H9 (cell line): Measurements from ENCODE around the gene MGLL. TPM values are rescaled to one million over a fixed set of nuclear protein-coding genes. Genes with fewer than 3 reads are reported as not detected.

ENCODE experiments used
- DNase-seq: peaks from one replicate; pipeline ENCODE4 v3.0.0-alpha.2; 2017
- H2AFZ ChIP-seq: one replicate; pipeline ENCODE4 v1.6.1; 2013; ENCODE audit warnings: mild to moderate bottlenecking, low read length, control low read depth, moderate library complexity
- H2AK5ac ChIP-seq: 2 replicates; pipeline ENCODE4 v1.6.1; 2013; ENCODE audit warnings: low read length, control low read depth, mixed read lengths; ENCODE audit not compliant: insufficient read length
- H2BK120ac ChIP-seq: one replicate; pipeline ENCODE4 v1.6.1; 2013; ENCODE audit warnings: low read depth, mild to moderate bottlenecking, low read length, control low read depth, inconsistent platforms; ENCODE audit not compliant: poor library complexity, severe bottlenecking
- H2BK12ac ChIP-seq: 2 replicates; pipeline ENCODE4 v1.6.1; 2013; ENCODE audit warnings: low read length, control low read depth, mixed read lengths, low read depth; ENCODE audit not compliant: insufficient read length
- H2BK15ac ChIP-seq: 2 replicates; pipeline ENCODE4 v1.6.1; 2013; ENCODE audit warnings: low read depth, low read length, control low read depth
- H2BK20ac ChIP-seq: one replicate; pipeline ENCODE4 v1.6.1; 2013; ENCODE audit warnings: low read depth, mild to moderate bottlenecking, low read length, control low read depth, inconsistent platforms; ENCODE audit not compliant: poor library complexity, severe bottlenecking
- H2BK5ac ChIP-seq: 2 replicates; pipeline ENCODE4 v1.6.1; 2013; ENCODE audit warnings: low read length, control low read depth, mixed read lengths; ENCODE audit not compliant: insufficient read length
- H3K14ac ChIP-seq: 2 replicates; pipeline ENCODE4 v1.6.1; 2013; ENCODE audit warnings: low read length, control low read depth; ENCODE audit not compliant: insufficient read depth
- H3K18ac ChIP-seq: 2 replicates; pipeline ENCODE4 v1.6.1; 2013; ENCODE audit warnings: low read depth, mild to moderate bottlenecking, mixed read lengths, low read length, control low read depth; ENCODE audit not compliant: insufficient read length
- H3K23ac ChIP-seq: 2 replicates; pipeline ENCODE4 v1.6.1; 2013; ENCODE audit warnings: low read length, control low read depth, mixed read lengths, low read depth; ENCODE audit not compliant: insufficient read length
- H3K23me2 ChIP-seq: 2 replicates; pipeline ENCODE4 v1.6.1; 2013; ENCODE audit warnings: low read depth, mild to moderate bottlenecking, mixed read lengths, low read length, control low read depth; ENCODE audit not compliant: insufficient read length, poor library complexity, severe bottlenecking
- H3K27ac ChIP-seq: 2 replicates; pipeline ENCODE4 v1.5.1; 2013; ENCODE audit warnings: low read length, control low read depth, mixed read lengths, low read depth; ENCODE audit not compliant: insufficient read length
- H3K27me3 ChIP-seq: 2 replicates; pipeline ENCODE4 v1.6.1; 2013; ENCODE audit warnings: low read length, control low read depth, inconsistent platforms; ENCODE audit not compliant: insufficient read depth
- H3K4ac ChIP-seq: 2 replicates; pipeline ENCODE4 v1.6.1; 2013; ENCODE audit warnings: low read depth, mild to moderate bottlenecking, control low read depth, inconsistent platforms, low read length, moderate library complexity
- H3K4me1 ChIP-seq: 2 replicates; pipeline ENCODE4 v1.6.1; 2013; ENCODE audit warnings: low read length, control low read depth, inconsistent platforms; ENCODE audit not compliant: insufficient read depth
- H3K4me2 ChIP-seq: 2 replicates; pipeline ENCODE4 v1.6.1; 2013; ENCODE audit warnings: low read length, control low read depth, mixed read lengths; ENCODE audit not compliant: insufficient read length, insufficient read depth
- H3K56ac ChIP-seq: 2 replicates; pipeline ENCODE4 v1.6.1; 2013; ENCODE audit warnings: low read depth, mild to moderate bottlenecking, mixed read lengths, low read length, control low read depth; ENCODE audit not compliant: insufficient read length
- H3K79me1 ChIP-seq: 2 replicates; pipeline ENCODE4 v1.6.1; 2013; ENCODE audit warnings: low read depth, mild to moderate bottlenecking, moderate library complexity, low read length, control low read depth, inconsistent platforms; ENCODE audit not compliant: insufficient read depth, poor library complexity, severe bottlenecking
- H3K79me2 ChIP-seq: 2 replicates; pipeline ENCODE4 v1.6.1; 2013; ENCODE audit warnings: low read length, control low read depth, inconsistent platforms; ENCODE audit not compliant: insufficient read depth
- H3K9ac ChIP-seq: 2 replicates; pipeline ENCODE4 v1.6.1; 2013; ENCODE audit warnings: low read length, control low read depth, mixed read lengths; ENCODE audit not compliant: insufficient read length; ENCODE audit errors: extremely low read depth
- H3K9me3 ChIP-seq: one replicate; pipeline ENCODE4 v1.6.1; 2013; ENCODE audit warnings: low read depth, low read length, inconsistent platforms; ENCODE audit not compliant: control insufficient read depth
- H3T11ph ChIP-seq: one replicate; pipeline ENCODE4 v1.6.1; 2013; ENCODE audit warnings: mild to moderate bottlenecking, low read length, control low read depth, inconsistent platforms
- H4K20me1 ChIP-seq: one replicate; pipeline ENCODE4 v1.6.1; 2013; ENCODE audit not compliant: control insufficient read depth, insufficient read length, insufficient read depth
- H4K5ac ChIP-seq: 2 replicates; pipeline ENCODE4 v1.6.1; 2013; ENCODE audit warnings: low read depth, mild to moderate bottlenecking, mixed read lengths, low read length, control low read depth; ENCODE audit not compliant: insufficient read length
- H4K8ac ChIP-seq: replicated peaks from 2 replicates; pipeline ENCODE4 v1.6.1; 2013; ENCODE audit warnings: low read length, control low read depth, mixed read lengths, low read depth; ENCODE audit not compliant: insufficient read length
- H4K91ac ChIP-seq: 2 replicates; pipeline ENCODE4 v1.6.1; 2013; ENCODE audit warnings: low read depth, mild to moderate bottlenecking, moderate library complexity, mixed read lengths, low read length, control low read depth; ENCODE audit not compliant: insufficient read length
- H3K27ac Mint-ChIP-seq, 3 experiments: 2 replicates in 2 of 3; 3 replicates in 1 of 3; pipeline ENCODE4 v1.8.0; 2020 to 2021; ENCODE audit warnings: mixed read lengths in 3 of 3, mild to moderate bottlenecking in 1 of 3, moderate library complexity in 1 of 3
- H3K27me3 Mint-ChIP-seq: 2 replicates; pipeline ENCODE4 v1.8.0; 2021; ENCODE audit warnings: low read depth, mild to moderate bottlenecking, moderate library complexity, mixed read lengths
- H3K36me3 Mint-ChIP-seq, 3 experiments: 2 replicates in 2 of 3; 3 replicates in 1 of 3; pipeline ENCODE4 v1.8.0; 2020 to 2021; ENCODE audit warnings: low read depth in 3 of 3, mixed read lengths in 3 of 3; ENCODE audit not compliant: insufficient read depth in 1 of 3
- H3K4me1 Mint-ChIP-seq, 2 experiments: 2 replicates each; pipeline ENCODE4 v1.8.0; 2020; ENCODE audit warnings: mixed read lengths in 2 of 2
- H3K4me3 Mint-ChIP-seq, 2 experiments: 2 replicates in 1 of 2; 3 replicates in 1 of 2; pipeline ENCODE4 v1.8.0; 2020 to 2021; ENCODE audit warnings: mild to moderate bottlenecking in 2 of 2, mixed read lengths in 2 of 2, moderate library complexity in 1 of 2
- H3K9me3 Mint-ChIP-seq, 2 experiments: 2 replicates in 1 of 2; 3 replicates in 1 of 2; pipeline ENCODE4 v1.8.0; 2020; ENCODE audit warnings: mild to moderate bottlenecking in 2 of 2, mixed read lengths in 2 of 2, moderate library complexity in 1 of 2
- CTCF ChIP-seq: fragments of 200-600 bp; sonication (generic); conservative IDR thresholded peaks from 3 replicates; pipeline ENCODE4 v1.8.0; 2021; ENCODE audit warnings: antibody characterized with exemption, mild to moderate bottlenecking
- WGBS: extraction: QIAGEN DNeasy Blood & Tissue Kit; methylation state at CpG from one replicate; pipeline ENCODE4 v1.1.7; 2013; ENCODE audit warnings: missing lambda C conversion rate, low lambda C conversion rate, mixed read lengths; ENCODE audit not compliant: insufficient read length; ENCODE audit errors: extremely low coverage; 5-methylcytosine and 5-hydroxymethylcytosine counted together
- total RNA-seq: library from RNA; stranded (reverse); gene quantifications from 2 replicates; pipeline ENCODE4 v1.2.1, GENCODE V29; 2021

MGLL gene
- total RNA-seq, 1 experiment from 2014 or later, result 0.11 TPM

- no peak overlapping the region for H4K91ac ChIP-seq
- no peak overlapping the region for H3K27ac ChIP-seq
- H3T11ph ChIP-seq, result no peak overlapping the region
- H3K27me3 ChIP-seq, result no peaks in the 10 kb centered on the region; the same call in 1 of the 2 replicates
- no peak for DNase-seq
- no peaks in the 10 kb centered on the region for H3K9me3 ChIP-seq
- H3K56ac ChIP-seq, result no peak overlapping the region
- no peak overlapping the region for H3K9ac ChIP-seq
- Mint-ChIP-seq H3K4me1 (peaks cover 17 to 20% of the 10 kb centered on the region in 2 experiments), H3K4me3 (no peak overlapping the region), H3K36me3 (peaks cover 0 to 7% (median 0%) of the 10 kb centered on the region in 3 experiments; a peak in 3 of 7 replicates), H3K27ac (no peak overlapping the region), H3K27me3 (peaks cover 17% of the 10 kb centered on the region), H3K9me3 (peaks cover 13 to 15% of the 10 kb centered on the region in 2 experiments)
- H3K4me2 ChIP-seq, result no peak overlapping the region
- H2BK20ac ChIP-seq, result no peak overlapping the region
- no peaks in the 10 kb centered on the region for H3K23me2 ChIP-seq
- no peak overlapping the region for H4K5ac ChIP-seq
- no CpG with 5 or more reads among the region's 11 CpGs for WGBS
- no peak overlapping the region; the same call in 1 of the 2 replicates for H3K14ac ChIP-seq
- H4K8ac ChIP-seq, result no peak overlapping the region
- no peak overlapping the region for H3K23ac ChIP-seq
- 0 out of 2 replicates have a peak, but pooled peaks cover 3% of the 10 kb centered on the region for H3K4me1 ChIP-seq
- H2AK5ac ChIP-seq, result no peak overlapping the region
- no peak overlapping the region for H3K4ac ChIP-seq
- no peak overlapping the region for H2BK12ac ChIP-seq
- H2BK120ac ChIP-seq, result no peak overlapping the region
- H2AFZ ChIP-seq, result no peak overlapping the region
- no peaks in the 10 kb centered on the region for H3K79me2 ChIP-seq
- H2BK15ac ChIP-seq, result no peak overlapping the region
- H2BK5ac ChIP-seq, result no peak overlapping the region
- TF ChIP-seq CTCF, result no peak
- no peak overlapping the region for H3K18ac ChIP-seq
- no peaks in the 10 kb centered on the region for H4K20me1 ChIP-seq
- H3K79me1 ChIP-seq, result no peaks in the 10 kb centered on the region
These were observed 99.2 kb downstream of the MGLL start for GRCh38 chr3:127723011-127723567.
